ENCODE measurements around the gene PTPRN2.
"Not testable (repeated sequence)": the region's sequence is repeated elsewhere in the genome, so short reads cannot be mapped to it uniquely, and the experiment has no call there.

PTPRN2 gene

GRCh38 chr7:157499121-157499834, 1088.3 kb downstream of the PTPRN2 start:
- no peak for DNase-seq

- DNase-seq, result no peak
These were observed 1089.0 kb downstream of the PTPRN2 start for GRCh38 chr7:157498657-157499056.

GRCh38 chr7:157497744-157498651, 1089.6 kb downstream of the PTPRN2 start:
- DNase-seq, result no peak

GRCh38 chr7:157497367-157497743, 1090.3 kb downstream of the PTPRN2 start:
- no peak for DNase-seq

GRCh38 chr7:157496416-157497275, 1091.0 kb downstream of the PTPRN2 start:
- DNase-seq, result no peak

- no peak for DNase-seq
These were observed 1092.0 kb downstream of the PTPRN2 start for GRCh38 chr7:157495594-157495993.

- DNase-seq, result no peak
These were observed 1092.5 kb downstream of the PTPRN2 start for GRCh38 chr7:157495177-157495553.

- DNase-seq, result no peak
These were observed 1093.0 kb downstream of the PTPRN2 start for GRCh38 chr7:157494506-157495176.

GRCh38 chr7:157493776-157494175, 1093.8 kb downstream of the PTPRN2 start:
- DNase-seq, result no peak

GRCh38 chr7:157493017-157493416, 1094.6 kb downstream of the PTPRN2 start:
- no peak for DNase-seq

- DNase-seq, result no peak
These were observed 1097.1 kb downstream of the PTPRN2 start for GRCh38 chr7:157490465-157490912.

GRCh38 chr7:157489870-157490269, 1097.8 kb downstream of the PTPRN2 start:
- DNase-seq, result not testable (repeated sequence)
